Left lobe of liver (tissue), 2 donors: ENCODE measurements around the gene DAZAP2. TPM values are rescaled to one million over a fixed set of nuclear protein-coding genes. Genes with fewer than 3 reads are reported as not detected.
"Not testable (repeated sequence)": the region's sequence is repeated elsewhere in the genome, so short reads cannot be mapped to it uniquely, and the experiment has no call there.

Source experiments
- ATAC-seq: fragments of 200-7000 bp; cut with Tn5 transposase; one replicate; pipeline ENCODE4 v1.9.1; 2020; ENCODE audit warnings: mild to moderate bottlenecking, moderate library complexity
- DNase-seq: peaks from one replicate; pipeline ENCODE4 v3.0.0-alpha.2; 2020; ENCODE audit warnings: low spot score
- total RNA-seq: library from RNA; stranded (reverse); gene quantifications from one replicate; pipeline ENCODE4 v1.2.1, GENCODE V29; 2021
- donor health status: DM: no; HTN: no; CAD: no; lungs with moderate emphysema.
- donor health status: DM: no; HTN: yes; CAD: no.

The DAZAP2 gene
- total RNA-seq, 1 donor from 2014 or later, result 74.5 TPM

DNA sequence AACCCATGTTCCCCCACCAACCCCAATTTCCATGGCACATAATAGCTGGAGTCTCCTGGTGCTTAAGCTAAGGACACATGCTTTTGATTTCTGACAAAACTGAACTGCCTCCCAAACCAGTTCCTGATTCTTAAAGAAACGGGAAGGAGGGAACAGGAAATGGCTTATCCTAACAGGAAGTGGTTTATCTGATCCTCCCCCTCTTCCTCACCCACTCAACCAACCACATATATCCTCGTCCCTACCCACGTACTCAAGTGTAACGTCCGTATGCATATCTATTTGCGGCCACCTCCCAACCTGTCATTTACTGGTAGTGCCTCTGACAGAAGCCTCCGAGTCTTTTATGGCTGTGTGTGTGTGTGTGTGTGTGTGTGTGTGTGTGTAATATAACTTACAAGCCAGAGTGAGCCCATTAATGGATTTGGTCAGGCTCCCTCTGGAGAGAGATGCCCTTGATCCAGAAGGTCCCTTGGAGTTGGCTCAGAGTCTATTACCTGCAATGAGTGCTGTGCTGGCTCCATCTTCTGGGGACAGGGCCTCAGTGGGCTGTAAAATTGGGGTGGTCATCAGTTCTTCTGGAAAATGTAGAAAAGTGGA, 7.7 kb downstream of the DAZAP2 start:
- DNase-seq (no peak), ATAC-seq (peak; percentile 74)

DNA sequence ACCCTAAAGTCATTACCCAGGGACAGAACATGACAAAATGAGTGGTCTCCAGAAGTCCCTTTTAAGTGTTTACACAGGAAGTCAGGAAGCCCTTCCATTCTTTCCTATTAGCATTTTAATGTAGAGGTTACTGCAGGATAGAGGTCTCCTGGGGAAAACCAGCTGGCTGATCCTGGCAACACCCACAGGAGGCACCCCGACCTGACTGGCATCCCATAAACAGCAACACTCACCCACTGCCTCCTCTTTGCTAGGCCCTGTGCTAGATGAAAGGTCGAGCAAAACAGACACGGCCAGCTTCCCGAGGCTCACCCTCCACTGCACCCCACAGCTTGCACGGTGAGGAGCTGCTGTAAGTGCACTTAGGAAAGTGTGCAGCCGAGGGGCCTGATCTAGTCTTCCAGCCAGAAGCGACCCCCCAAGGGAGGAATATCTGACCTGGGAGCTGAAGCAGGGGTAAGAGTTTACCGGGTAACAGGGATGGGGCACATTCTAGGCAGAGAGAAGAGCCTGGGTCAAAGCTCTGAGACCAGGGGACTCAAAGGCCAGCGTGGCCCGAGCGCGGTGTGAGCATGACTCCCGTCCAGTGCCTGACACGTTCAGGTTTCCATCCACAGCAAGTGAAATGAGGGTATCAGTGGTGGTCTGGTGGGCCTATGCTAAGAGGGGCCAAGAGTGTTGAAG, 9.0 kb downstream of the DAZAP2 start:
- DNase-seq, result no peak
- no peak for ATAC-seq

DNA sequence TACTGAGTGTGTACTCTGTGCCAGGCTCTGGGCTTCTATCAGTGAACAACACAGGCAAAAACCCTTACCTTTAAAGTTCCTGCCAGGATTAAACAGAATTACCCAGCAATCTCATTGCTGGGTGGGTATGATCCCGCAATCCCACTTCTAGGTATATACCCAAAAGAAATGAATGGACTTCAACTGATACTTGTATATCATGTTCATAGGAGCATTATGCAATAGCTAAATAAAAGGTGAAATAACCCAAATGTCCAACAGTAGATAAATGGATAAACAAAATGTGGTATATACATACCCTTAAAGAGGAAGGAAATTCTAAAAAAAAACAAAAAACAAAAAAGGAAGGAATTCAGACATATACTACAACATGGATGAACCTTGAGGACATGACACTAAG, 14.7 kb downstream of the DAZAP2 start:
- DNase-seq (no peak), ATAC-seq (no peak)

DNA sequence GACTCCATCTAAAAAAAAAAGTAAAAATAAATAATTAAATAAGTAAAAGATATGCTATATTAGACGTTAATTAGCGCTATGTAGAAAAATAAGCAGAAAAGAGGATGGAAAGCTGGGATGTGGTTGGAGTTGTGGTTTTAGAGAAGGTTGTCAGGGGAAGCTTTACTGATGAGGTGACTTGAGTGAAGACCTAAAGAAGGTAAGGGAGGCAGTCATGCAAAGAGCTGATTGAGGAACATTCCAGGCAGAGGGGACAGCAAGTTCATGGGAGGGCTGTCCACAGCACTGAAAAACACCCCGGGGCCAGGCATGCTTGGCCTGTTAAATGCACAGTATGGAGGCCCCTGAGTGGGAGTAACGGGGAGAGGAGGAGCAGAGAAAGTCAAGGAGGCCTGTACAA, 15.9 kb downstream of the DAZAP2 start:
- ATAC-seq, result no peak
- DNase-seq, result no peak

DNA sequence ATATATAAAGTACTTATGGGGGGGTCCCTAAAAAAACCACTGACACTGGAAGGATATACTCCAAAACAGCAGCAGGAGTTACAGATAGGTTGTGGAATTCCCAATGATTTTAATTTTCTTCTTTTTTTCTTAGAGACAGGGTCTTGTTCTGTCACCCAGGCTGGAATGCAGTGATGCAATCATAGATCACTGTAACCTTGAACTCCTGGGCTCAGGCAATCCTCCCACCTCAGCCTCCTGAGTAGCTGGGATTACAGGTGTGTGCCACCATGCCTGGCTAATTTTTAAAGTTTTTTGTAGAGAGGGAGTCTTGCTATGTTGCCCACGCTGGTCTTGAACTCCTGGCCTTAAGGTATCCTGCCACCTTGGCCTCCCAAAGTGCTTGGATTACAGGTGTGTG, 21.0 kb downstream of the DAZAP2 start:
- not testable (repeated sequence) for DNase-seq, ATAC-seq

DNA sequence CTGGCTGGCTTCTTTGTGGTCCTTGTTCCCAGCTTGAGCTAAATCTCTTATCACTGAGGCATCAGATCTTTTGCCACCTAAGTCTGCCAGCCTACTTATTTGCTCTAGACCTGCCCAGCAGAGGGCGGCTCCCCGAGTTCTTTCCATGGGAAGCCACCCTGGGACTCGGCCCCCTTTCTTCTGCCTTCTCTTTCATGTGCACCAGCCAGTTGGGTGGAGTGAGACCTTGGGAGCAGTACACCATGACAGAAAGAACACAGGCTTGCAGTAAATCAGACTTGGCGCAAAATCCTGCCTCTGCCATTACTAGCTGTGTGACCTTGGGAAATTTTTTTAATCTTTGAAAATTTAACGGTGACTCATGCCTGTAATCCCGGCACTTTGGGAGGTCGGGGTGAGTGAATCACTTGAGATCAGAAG, 24.1 kb downstream of the DAZAP2 start:
- DNase-seq (peak; percentile 49), ATAC-seq (peak; percentile 85)

DNA sequence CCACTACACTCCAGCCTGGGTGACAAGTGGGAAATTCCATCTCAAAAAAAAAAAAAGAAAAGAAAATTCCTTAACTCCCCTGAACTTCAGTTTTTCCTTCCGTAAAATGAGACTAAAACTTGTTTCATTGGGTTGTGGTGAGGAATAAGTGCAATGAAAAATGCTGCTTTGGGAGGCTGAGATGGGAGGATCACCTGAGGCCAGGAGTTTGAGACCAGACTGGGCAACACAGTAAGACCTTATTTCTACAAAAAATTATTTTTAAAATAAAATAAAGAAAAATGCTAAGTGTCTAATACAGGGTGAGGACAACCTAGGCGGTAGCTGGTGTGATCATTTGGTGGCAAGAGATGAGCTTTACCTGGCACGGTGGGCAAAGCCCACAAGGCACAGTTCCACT, 24.7 kb downstream of the DAZAP2 start:
- DNase-seq, result no peak
- no peak for ATAC-seq

DNA sequence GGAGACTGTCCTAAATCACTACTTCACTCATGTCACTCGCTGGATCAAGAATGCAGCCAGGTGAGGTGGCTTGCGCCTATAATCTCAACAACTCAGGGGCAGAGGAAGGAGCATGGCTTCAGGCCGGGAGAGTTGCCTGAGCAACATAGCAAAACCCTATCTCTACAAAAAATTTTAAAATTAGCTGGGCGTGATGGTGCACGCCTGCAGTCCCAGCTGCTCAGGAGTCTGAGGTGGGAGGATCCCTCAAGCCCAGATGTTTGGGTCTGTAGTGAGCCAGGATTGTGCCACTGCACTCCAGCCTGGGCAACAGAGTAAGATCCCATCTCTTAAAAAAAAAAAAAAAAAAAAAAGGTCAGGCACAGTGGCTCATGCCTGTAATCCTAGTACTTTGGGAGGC, 25.7 kb downstream of the DAZAP2 start:
- ATAC-seq (no peak), DNase-seq (no peak)

DNA sequence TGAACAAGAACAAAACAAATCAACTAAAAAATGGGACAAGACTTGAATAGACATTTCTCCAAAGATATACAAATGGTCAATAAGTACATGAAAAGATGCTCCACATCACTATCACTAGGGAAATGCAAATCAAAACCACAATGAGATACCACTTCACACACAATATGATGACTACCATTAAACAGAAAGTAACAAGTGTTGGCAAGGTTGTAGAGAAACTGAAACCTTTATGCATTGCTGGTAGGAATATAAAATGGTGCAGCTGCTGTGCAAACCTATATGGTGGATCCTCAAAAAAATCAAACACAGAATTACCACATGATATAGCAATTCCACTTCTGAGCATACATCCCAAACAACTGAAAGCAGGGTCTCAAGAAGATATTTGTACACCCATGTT, 26.4 kb downstream of the DAZAP2 start:
- DNase-seq, result no peak
- no peak for ATAC-seq

DNA sequence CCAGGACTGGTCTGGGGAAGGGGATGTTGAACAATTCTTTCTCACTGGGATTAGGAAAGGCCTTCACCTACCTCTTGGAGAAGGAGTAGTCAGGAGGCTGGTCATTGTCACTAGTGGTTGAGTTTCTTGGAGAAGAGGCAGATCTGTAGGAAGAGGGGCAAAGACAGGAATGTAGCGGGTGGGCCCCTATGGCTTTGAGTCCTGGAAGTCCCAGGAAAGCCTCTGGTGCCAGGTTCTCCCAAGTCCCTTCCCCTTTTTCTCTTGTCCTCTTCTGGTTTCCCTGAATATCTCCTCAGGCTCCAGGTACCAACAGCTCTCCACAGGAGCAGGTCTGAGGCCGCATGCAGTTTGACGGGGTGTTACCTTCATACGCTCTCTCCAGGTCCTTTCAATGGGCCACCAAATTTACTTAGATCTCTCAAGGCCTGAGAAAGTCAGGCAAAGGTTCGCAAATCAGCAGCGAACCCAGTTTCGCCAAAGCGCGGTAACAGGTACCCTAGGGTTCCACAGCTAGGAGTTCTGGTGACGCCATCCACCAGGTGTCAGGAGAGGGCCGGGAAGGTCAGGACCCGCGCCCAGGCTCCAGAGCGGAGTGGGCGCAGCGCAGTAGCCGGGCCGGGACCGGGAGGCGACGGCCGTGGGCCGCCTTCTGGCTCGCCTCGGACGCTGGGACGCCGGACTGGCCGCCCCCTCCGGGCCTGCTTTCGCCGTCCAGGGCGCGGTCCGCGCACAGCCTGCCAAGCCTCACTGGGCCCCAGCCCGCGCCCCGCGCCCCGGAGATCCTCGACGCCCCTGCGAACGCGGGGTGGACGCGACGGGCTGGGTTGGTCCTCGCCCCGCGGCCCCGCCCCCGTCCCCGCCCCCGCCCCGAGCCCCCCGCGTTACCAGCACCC, 30.8 kb downstream of the DAZAP2 start:
- peak; percentile 77 for DNase-seq
- peak; percentile 85 for ATAC-seq

DNA sequence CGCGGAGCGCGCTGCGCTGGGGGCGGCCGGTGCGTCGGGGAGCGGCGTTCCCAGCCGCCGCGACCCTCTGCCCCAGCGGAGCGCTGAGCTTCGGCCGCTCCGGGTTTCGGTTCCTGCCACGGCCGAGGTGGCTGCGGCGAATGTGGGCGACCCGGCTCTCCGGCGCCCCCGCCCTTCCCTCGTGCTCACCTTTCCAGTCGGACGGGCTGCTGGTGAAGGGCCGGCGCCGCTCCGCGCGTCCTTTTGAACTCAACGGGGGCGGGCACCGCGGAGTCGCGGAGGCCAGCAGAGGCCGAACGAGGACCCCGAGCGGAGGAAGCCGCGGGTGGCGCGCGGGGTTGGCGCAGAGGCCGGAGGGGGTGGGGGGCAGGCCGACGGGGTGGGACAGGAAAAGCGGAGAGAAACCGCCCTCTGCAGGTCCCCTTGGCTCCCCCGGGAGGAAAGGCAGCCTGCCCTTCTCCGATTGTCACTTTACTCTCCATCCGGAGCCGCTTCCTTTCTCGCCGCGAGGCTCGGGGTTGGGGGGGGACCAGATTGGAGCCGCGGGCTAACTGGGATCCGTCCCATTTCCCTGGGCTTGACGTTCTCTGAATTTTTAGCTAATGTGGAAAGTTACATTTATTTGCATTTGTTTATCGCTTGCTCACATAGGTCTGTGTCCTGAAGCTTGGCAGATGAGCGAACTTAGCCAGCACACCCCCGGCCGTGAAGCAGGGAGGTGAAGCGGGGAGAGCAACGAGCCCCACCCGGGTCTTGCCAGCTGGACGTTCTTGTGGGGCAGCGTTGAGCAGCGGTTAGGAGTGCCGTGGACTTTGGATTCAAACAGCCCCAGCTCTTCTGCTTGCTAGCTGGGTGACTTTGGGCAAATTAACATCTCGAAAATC, 31.7 kb downstream of the DAZAP2 start, which contains the start of gene SMAGP:
Gene SMAGP (minus strand): TSS at position 349 of the 884 bp plus-strand sequence. CDS start 1,137 bp downstream, outside the sequence.
- DNase-seq (peak; percentile 79), ATAC-seq (peak; percentile 81)

DNA sequence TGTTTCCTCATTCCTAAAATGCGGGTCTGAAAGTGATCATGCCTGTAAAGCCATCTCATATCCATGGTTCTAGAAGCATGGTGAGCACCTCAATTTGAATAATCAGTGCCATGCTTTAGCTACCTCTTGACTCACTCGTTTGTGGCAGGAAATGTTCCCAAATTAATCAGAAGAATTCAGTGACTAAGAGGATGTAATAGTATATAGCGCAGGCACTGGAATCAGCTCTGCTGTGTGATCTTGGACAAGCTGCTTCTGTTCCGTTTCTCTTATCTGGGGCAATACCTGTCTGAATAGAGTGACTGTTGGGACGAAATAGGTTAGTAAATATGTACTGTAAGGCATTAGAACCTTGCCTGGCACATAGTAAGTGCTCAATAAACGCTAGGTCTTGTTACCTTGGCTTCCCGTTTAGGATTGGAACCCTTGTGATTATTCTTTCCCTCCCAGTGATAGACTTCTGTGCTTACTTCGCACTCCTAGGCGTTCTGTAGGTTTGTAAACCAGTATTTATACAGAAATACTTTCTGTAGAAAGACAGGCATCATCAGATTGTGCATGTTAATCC, 32.4 kb downstream of the DAZAP2 start:
- peak; percentile 4 for ATAC-seq
- DNase-seq, result no peak

DNA sequence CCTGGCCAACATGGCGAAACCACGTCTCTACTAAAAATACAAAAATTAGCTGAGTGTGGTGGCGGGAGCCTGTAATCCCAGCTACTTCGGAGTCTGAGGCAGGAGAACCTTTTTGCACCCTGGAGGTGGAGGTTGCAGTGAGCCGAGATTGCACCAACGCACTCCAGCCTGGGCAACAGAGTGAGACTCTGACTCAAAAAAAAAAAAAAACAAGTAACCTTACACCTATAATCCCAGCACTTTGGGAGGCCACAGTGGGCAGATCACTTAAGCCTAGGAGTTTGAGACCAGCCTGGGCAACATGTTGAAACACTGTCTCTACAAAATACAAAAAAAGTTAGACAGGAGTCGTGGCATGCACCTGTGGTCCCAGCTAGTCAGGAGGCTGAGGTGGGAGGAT, 34.2 kb downstream of the DAZAP2 start:
- not testable (repeated sequence) for DNase-seq, ATAC-seq

DNA sequence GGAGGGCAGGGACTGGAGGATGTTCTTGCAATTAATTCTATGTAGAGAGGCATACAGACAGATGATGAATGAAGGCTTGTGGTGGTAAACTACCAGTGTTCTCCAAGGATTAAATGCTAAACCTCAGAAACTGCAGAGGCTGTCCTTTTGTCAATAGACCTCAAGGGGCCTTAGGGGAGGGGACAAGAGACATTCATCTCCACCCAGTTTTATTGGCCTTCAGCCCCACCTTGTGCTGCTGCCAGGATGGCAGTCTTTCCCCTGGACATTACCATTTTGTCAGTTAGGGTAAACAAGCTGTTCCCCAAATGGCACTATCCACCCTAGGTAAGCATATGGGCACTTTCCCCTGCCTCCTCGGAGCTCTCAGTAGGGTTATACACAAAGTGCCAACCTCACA, 36.5 kb downstream of the DAZAP2 start:
- ATAC-seq, result no peak
- DNase-seq, result no peak

DNA sequence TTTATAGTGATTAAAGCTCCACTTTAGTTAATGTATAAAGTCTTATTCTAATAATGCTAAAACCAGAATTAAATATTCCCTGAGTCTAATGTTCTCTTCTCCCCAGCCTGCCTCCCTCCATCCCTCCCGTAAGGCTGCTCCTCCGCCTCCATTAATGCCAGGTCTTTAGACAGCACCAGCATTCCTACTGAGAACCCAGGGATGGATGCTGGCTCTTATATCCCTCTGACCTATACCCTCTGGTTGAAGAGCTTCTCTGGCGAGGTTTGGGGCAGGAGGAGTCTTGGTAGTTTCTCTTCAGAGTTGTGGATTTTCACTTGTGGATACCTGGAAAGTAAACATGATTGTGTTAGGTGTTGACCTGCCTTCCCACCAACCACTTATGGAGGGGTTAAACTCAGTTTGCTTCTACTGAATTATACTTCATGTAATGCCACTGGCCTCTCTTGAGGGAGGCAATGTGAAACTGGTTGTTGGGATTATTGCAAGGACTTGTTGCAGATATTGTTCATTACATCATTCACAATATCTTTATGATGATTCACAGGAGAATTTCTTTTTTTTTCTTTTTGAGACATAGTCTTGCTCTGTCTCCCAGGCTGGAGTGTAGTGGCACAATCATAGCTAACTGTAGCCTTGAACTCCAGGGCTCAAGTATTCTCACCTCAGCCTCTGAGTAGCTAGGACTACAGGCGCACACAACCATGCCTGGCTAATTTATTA, 42.7 kb downstream of the DAZAP2 start:
- ATAC-seq (no peak), DNase-seq (no peak)

DNA sequence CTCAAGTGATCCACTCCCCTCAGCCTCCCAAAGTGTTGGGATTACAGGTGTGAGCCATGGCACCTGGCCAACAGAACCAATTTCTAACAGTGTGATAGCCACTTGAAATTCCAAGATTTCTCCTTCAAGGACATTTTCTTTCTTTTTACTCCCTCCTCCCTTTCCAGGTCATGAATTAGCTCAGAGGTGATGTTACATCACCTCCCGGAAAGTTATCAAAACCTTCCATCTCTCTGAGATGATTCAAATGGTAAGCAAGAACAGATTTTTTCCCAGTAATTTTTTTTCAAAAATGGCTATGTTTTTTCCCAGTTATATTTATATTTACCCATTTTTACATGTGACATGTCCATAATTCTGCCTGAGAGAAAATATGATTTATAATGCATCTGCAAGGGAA, 47.2 kb downstream of the DAZAP2 start:
- DNase-seq, result no peak
- no peak for ATAC-seq

DNA sequence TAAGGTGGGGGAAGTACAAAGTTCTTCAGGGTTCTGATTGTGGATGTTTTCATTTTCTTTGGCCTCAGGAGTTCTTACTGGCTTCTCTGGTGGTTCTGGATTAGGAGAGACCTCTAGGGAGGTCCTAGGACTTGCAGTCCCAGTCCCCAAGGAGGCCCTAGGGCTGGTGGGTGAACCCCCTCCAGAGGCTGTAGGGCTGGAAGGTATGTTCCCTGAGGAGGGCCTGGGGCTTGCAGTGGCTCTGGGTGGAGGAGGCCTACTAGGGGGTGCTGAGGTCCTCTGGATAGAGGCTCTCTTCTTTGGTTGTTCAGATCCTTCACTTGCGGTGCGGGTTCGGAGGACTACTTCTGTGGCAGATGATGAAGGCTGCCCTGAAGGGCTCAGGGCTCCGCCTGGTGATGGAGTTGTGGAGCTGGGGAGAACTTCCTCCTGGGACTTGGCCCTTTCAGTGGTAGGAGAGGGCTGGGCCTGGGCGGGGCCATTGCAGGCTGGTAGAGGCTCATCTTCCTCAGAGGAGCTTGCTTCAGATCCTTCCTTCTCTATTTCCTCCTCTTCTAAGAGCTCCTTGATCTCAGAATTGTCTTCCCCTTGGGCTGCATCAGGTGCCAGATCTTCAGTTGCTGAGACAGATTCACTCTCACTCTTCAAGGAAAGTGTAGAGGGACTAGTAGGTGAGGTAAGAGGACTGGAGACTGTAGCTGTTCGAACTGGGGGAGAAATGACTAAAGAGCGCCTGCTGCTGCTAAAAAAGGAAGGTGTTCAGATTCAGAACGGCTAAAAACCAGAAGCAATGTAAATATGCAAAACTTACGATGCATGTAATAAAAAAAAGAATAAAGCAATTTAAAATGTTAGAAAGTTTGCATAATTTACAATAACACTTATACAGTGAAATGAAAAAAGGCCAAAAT, 53.2 kb downstream of the DAZAP2 start:
- peak; percentile 55 for ATAC-seq
- not testable (repeated sequence) for DNase-seq
